Brain microvascular endothelial cell (primary cell): ENCODE results near the gene BMP7.

Experiments used
- DNase-seq: peaks from one replicate; pipeline ENCODE4 v3.0.0-alpha.2; 2020
- H3K27ac ChIP-seq: fragments of 250-450 bp; sonication (Bioruptor Pico); 2 replicates; pipeline ENCODE4 v1.5.1; 2020; ENCODE audit warnings: mild to moderate bottlenecking, moderate library complexity
- H3K27me3 ChIP-seq: fragments of 250-450 bp; sonication (Bioruptor Pico); replicated peaks from 2 replicates; pipeline ENCODE4 v1.5.1; 2020; ENCODE audit warnings: mild to moderate bottlenecking
- H3K36me3 ChIP-seq: fragments of 250-450 bp; sonication (Bioruptor Pico); replicated peaks from 2 replicates; pipeline ENCODE4 v1.5.1; 2020; ENCODE audit warnings: mild to moderate bottlenecking
- H3K4me3 ChIP-seq: 2 replicates; pipeline ENCODE4 v1.5.1; 2011; ENCODE audit warnings: low read depth, mild to moderate bottlenecking, control low read depth, low read length, moderate library complexity
- in situ Hi-C: cut with HindIII; loops from 2 replicates; pipeline ENCODE4 v1.10.0; 2017; ENCODE audit warnings: low sequenced_read_pairs, low pct_ligation_motif_present
- TF ChIP-seq, protein P1 (sequence below): IDR thresholded peaks from 2 replicates; pipeline ENCODE4 v1.5.1; 2011; ENCODE audit warnings: low read depth, mild to moderate bottlenecking, moderate library complexity, low read length, control low read depth, inconsistent platforms; ENCODE audit errors: missing control alignments

Gene BMP7

DNA sequence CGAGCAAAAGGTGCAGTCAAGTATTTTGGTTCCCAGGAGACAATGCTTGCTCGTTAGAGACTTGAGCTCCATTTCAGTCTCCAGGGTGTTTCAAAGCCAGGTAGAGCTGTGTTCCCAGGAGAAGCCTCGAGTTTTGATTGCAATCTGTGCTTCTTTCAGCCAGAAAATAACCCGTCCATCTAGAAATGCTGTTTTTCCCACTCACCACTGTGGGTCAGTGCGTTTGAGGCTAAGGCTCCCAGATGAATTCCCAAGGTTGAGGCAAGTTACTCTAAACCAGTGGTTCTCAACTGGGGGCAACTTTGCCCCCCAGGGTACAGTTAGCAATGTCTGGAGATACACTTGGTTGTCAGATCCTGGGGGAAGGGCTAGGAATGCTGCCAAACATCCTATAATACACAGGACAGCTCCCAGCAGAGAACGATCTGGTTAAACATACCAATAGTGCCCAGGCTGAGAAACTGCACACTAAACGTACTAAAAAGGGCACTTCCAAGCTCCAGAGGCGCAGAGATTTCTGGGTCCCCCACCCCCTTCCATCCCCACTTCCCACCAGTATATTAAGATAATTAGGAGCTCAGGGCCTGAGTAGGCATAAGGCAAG, 13.8 kb downstream of the BMP7 start:
- Histone ChIP-seq H3K36me3 (no peaks in the 10 kb centered on the region), H3K27me3 (no peaks in the 10 kb centered on the region), H3K27ac (no peak overlapping the region), H3K4me3 (no peak overlapping the region)
- no peak for DNase-seq
- TF ChIP-seq, protein P1, sequence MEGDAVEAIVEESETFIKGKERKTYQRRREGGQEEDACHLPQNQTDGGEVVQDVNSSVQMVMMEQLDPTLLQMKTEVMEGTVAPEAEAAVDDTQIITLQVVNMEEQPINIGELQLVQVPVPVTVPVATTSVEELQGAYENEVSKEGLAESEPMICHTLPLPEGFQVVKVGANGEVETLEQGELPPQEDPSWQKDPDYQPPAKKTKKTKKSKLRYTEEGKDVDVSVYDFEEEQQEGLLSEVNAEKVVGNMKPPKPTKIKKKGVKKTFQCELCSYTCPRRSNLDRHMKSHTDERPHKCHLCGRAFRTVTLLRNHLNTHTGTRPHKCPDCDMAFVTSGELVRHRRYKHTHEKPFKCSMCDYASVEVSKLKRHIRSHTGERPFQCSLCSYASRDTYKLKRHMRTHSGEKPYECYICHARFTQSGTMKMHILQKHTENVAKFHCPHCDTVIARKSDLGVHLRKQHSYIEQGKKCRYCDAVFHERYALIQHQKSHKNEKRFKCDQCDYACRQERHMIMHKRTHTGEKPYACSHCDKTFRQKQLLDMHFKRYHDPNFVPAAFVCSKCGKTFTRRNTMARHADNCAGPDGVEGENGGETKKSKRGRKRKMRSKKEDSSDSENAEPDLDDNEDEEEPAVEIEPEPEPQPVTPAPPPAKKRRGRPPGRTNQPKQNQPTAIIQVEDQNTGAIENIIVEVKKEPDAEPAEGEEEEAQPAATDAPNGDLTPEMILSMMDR, result no peak
- in situ Hi-C loops, result no loop called here

DNA sequence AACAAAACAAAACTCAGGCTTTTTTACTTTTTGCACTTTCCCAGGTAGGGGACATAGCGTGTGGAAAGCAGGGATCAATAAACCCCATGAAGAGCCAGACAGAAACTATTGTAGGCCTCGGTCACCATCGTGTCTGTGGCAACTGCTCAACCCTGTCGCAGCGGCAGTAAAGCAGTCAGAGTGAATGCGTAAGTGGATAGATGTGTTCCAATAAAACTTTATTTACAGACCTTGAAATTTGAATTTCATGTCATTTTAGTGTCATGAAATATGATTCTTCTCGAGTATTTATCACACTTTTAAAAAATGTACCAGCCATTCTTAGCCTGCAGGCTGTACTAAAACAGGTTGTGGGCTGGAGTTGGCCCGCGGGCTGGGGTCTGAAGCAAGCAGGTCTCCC, 14.5 kb downstream of the BMP7 start:
- in situ Hi-C loops, result no loop called here
- TF ChIP-seq, protein P1, result no peak
- Histone ChIP-seq H3K36me3 (no peaks in the 10 kb centered on the region), H3K27me3 (no peaks in the 10 kb centered on the region), H3K4me3 (no peak overlapping the region), H3K27ac (no peak overlapping the region)
- no peak for DNase-seq

GRCh38 chr20:57251344-57251743, 15.1 kb downstream of the BMP7 start:
- TF ChIP-seq, protein P1, result no peak
- in situ Hi-C loops, result no loop called here
- H3K27ac ChIP-seq, result no peak overlapping the region

GRCh38 chr20:57250607-57251343, 15.7 kb downstream of the BMP7 start:
- TF ChIP-seq, protein P1, result no peak
- H3K4me3 ChIP-seq, result no peak overlapping the region
- H3K36me3 ChIP-seq, result no peaks in the 10 kb centered on the region
- no peak overlapping the region for H3K27ac ChIP-seq
- H3K27me3 ChIP-seq, result no peaks in the 10 kb centered on the region
- DNase-seq, result no peak
- in situ Hi-C loops, result no loop called here

More at GRCh38 chr20:57251344-57251743, 15.1 kb downstream of the BMP7 start:
- Histone ChIP-seq H3K27me3 (no peaks in the 10 kb centered on the region), H3K36me3 (no peaks in the 10 kb centered on the region), H3K4me3 (no peak overlapping the region)
- DNase-seq, result peak; percentile 24

- Histone ChIP-seq H3K36me3 (no peaks in the 10 kb centered on the region), H3K4me3 (no peak overlapping the region), H3K27me3 (no peaks in the 10 kb centered on the region), H3K27ac (no peak overlapping the region)
- DNase-seq, result no peak
- in situ Hi-C loops, result no loop called here
- TF ChIP-seq, protein P1, result no peak
These were observed 16.7 kb downstream of the BMP7 start for GRCh38 chr20:57249772-57250171.
